Activated CD4-positive, CD25-positive, alpha-beta regulatory T cell (primary cell): ENCODE data around the gene LMBRD2.

Experiments used
- DNase-seq, 4 experiments: peaks; one replicate each; lab custom pipeline; 2025; lab: John Stamatoyannopoulos, UW

LMBRD2 gene

DNA sequence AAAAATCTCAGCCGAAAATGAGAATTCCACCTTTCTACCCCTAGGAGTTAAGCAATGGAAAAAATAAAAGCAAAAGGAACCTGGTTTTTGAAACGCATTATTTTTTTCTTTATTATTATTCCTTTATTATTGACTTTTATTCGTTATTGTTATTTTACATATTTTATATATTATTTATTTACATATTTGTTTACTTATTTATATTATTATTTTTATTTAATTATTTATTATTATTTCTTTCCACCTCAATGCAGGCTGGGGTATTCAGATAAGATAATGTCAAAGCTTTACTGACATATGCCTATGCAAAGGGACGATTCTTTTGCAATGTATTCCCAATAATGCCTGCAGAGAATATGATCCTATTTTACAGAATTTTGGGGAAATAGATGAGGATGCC lies 101.7 kb downstream of the LMBRD2 start:
- no peak for DNase-seq
